ENCODE results near the gene ANKMY1.

- TF ChIP-seq CTCF (IDR thresholded peaks at IDR 0.05) (no peak), POLR2A (IDR thresholded peaks at IDR 0.05) (no peak)
Observed at GRCh38 chr2:240525802-240526201, 32.0 kb downstream of the ANKMY1 start.

All from lower leg skin (tissue), 3 donors.